OCI-LY3 (cell line): ENCODE measurements around the gene COP1.

Source experiments
- EZH2phosphoT487 ChIP-seq: fragments of 200-600 bp; shearing (Covaris generic); IDR thresholded peaks from 2 replicates; pipeline ENCODE4 v1.6.1; 2018; ENCODE audit warnings: antibody characterized with exemption, mixed run types, low read depth
- TF ChIP-seq, protein P1 (sequence below): fragments of 200-600, 300-600 bp; sonication (generic); IDR thresholded peaks from 2 replicates; pipeline ENCODE4 v1.5.1; 2014; ENCODE audit warnings: antibody characterized with exemption, low read length, low read depth

DNA sequence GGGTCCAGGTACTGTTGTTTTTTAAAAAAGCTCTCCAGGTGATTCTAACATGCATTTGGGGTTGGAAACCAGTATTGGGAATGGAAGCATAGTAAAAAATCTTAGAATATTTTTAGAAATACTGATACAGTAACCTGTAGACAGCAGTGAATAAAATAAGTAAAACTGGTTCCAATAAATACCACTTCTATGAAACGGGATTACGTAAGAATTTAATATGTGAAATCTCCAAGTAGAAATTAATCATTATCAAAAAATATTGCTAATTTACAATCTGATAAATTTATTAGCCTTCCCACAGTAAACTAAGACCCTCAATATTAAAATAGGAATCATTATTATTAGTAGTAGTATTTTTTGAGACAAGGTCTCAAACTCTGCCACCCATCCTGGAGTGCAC is 177.5 kb downstream of the COP1 start:
- TF ChIP-seq, protein P1, sequence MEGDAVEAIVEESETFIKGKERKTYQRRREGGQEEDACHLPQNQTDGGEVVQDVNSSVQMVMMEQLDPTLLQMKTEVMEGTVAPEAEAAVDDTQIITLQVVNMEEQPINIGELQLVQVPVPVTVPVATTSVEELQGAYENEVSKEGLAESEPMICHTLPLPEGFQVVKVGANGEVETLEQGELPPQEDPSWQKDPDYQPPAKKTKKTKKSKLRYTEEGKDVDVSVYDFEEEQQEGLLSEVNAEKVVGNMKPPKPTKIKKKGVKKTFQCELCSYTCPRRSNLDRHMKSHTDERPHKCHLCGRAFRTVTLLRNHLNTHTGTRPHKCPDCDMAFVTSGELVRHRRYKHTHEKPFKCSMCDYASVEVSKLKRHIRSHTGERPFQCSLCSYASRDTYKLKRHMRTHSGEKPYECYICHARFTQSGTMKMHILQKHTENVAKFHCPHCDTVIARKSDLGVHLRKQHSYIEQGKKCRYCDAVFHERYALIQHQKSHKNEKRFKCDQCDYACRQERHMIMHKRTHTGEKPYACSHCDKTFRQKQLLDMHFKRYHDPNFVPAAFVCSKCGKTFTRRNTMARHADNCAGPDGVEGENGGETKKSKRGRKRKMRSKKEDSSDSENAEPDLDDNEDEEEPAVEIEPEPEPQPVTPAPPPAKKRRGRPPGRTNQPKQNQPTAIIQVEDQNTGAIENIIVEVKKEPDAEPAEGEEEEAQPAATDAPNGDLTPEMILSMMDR, result no peak
- TF ChIP-seq EZH2phosphoT487, result no peak
